Kidney glomerular epithelial cell (primary cell): ENCODE results near the gene SURF4.
A peak's percentile ranks its signal among the peaks of the same experiment; 100 is the strongest.

Experiments used
- DNase-seq: peaks from one replicate; lab custom pipeline; 2025; lab: John Stamatoyannopoulos, UW

The SURF4 gene

GRCh38 chr9:133374612-133375115, 1.2 kb downstream of the SURF4 start:
- DNase-seq, result no peak

- no peak for DNase-seq
Observed at GRCh38 chr9:133372144-133372543, 3.7 kb downstream of the SURF4 start.

GRCh38 chr9:133371261-133371711, 4.6 kb downstream of the SURF4 start:
- no peak for DNase-seq

GRCh38 chr9:133370685-133371084, 5.2 kb downstream of the SURF4 start:
- DNase-seq, result no peak

- no peak for DNase-seq
Observed at GRCh38 chr9:133369933-133370332, 5.9 kb downstream of the SURF4 start.

GRCh38 chr9:133369422-133369821, 6.4 kb downstream of the SURF4 start:
- DNase-seq, result no peak

GRCh38 chr9:133368249-133368881, 7.5 kb downstream of the SURF4 start:
- no peak for DNase-seq

- no peak for DNase-seq
Observed at GRCh38 chr9:133367778-133368177, 8.1 kb downstream of the SURF4 start.

GRCh38 chr9:133367221-133367620, 8.6 kb downstream of the SURF4 start:
- DNase-seq, result no peak

- no peak for DNase-seq
Observed at GRCh38 chr9:133366435-133366834, 9.4 kb downstream of the SURF4 start.

GRCh38 chr9:133362359-133363044, 13.4 kb downstream of the SURF4 start:
- no peak for DNase-seq

GRCh38 chr9:133361507-133362092, 14.3 kb downstream of the SURF4 start:
- DNase-seq, result no peak

GRCh38 chr9:133360400-133361393, 15.2 kb downstream of the SURF4 start:
- DNase-seq, result no peak

- no peak for DNase-seq
Observed at GRCh38 chr9:133359399-133360175, 16.3 kb downstream of the SURF4 start.

GRCh38 chr9:133357656-133358055, 18.2 kb downstream of the SURF4 start:
- DNase-seq, result no peak

GRCh38 chr9:133356391-133357091, 19.3 kb downstream of the SURF4 start, which contains the start of the genes SURF1 and SURF2:
Gene SURF1, minus strand, starts transcription at chr9:133356487. Its CDS starts 34 bp downstream, at chr9:133356453.
Gene SURF2, plus strand, starts transcription at chr9:133356550. Its CDS starts 43 bp downstream, at chr9:133356593.
- peak; percentile 41 for DNase-seq

GRCh38 chr9:133355881-133356357, 19.9 kb downstream of the SURF4 start:
- DNase-seq, result no peak

- no peak for DNase-seq
Observed at GRCh38 chr9:133354766-133355165, 21.1 kb downstream of the SURF4 start.

GRCh38 chr9:133353548-133353947, 22.3 kb downstream of the SURF4 start:
- DNase-seq, result no peak
